PC-9 (cell line): ENCODE measurements around the gene CEP85L. TPM values are rescaled to one million over a fixed set of nuclear protein-coding genes. Genes with fewer than 3 reads are reported as not detected.

Experiments
- BruUV-seq: library from RNA; stranded (reverse); fragments of 400-500 nt; replicated peaks from 2 replicates; lab custom pipeline; 2021; lab: Mats Ljungman, UMichigan
- CTCF ChIA-PET: fragments of 300-600 bp; sonication (Branson Sonifier 250); formaldehyde crosslinking; loops from one replicate; lab custom pipeline; 2022; ENCODE audit warnings: antibody characterized with exemption; lab: Charles Lee
- POLR2A ChIA-PET: fragments of 300-600 bp; sonication (Branson Sonifier 250); formaldehyde crosslinking; loops from one replicate; lab custom pipeline; 2022; ENCODE audit warnings: antibody characterized with exemption; ENCODE audit not compliant: unreplicated experiment; lab: Charles Lee
- DNase-seq, 2 experiments: peaks; one replicate each; pipeline versions ENCODE4 v3.0.0 to v3.0.0-alpha.2; 2015 to 2022; ENCODE audit warnings: mixed read lengths in 1 of 2
- H2AFZ ChIP-seq: fragments of 200-600 bp; sonication (generic); 2 replicates; pipeline ENCODE4 v1.8.1; 2017; ENCODE audit warnings: antibody characterized with exemption
- H3F3A ChIP-seq: fragments of 200-600 bp; sonication (generic); 2 replicates; pipeline ENCODE4 v1.8.1; 2017; ENCODE audit warnings: antibody characterized with exemption, mild to moderate bottlenecking, low read depth; ENCODE audit not compliant: insufficient read depth
- H3K27ac ChIP-seq: fragments of 200-600 bp; sonication (generic); 2 replicates; pipeline ENCODE4 v1.6.1; 2016; ENCODE audit warnings: mixed run types
- H3K27me3 ChIP-seq: fragments of 200-600 bp; sonication (generic); 2 replicates; pipeline ENCODE4 v1.6.1; 2016; ENCODE audit warnings: low read depth, mixed run types; ENCODE audit not compliant: insufficient read depth
- H3K36me3 ChIP-seq: fragments of 200-600 bp; sonication (generic); 2 replicates; pipeline ENCODE4 v1.6.1; 2016; ENCODE audit warnings: low read depth, mixed run types
- H3K4me1 ChIP-seq: fragments of 200-600 bp; sonication (generic); replicated peaks from 2 replicates; pipeline ENCODE4 v1.6.1; 2016; ENCODE audit warnings: mixed run types; ENCODE audit not compliant: insufficient read depth
- H3K4me2 ChIP-seq: fragments of 200-600 bp; sonication (generic); 2 replicates; pipeline ENCODE4 v1.6.1; 2017; ENCODE audit warnings: mixed run types
- H3K4me3 ChIP-seq: fragments of 200-600 bp; sonication (generic); 2 replicates; pipeline ENCODE4 v1.6.1; 2016; ENCODE audit warnings: mixed run types
- H3K79me2 ChIP-seq: fragments of 200-600 bp; sonication (generic); 2 replicates; pipeline ENCODE4 v1.6.1; 2017; ENCODE audit warnings: low read depth, mixed run types
- H3K9me2 ChIP-seq: fragments of 200-600 bp; sonication (generic); 2 replicates; pipeline ENCODE4 v1.8.1; 2017; ENCODE audit warnings: mild to moderate bottlenecking; ENCODE audit not compliant: insufficient read depth
- H3K9me3 ChIP-seq: fragments of 200-600 bp; sonication (generic); 2 replicates; pipeline ENCODE4 v1.8.1; 2016; ENCODE audit warnings: low read depth; ENCODE audit not compliant: insufficient read depth
- H4K20me1 ChIP-seq: fragments of 200-600 bp; sonication (generic); 2 replicates; pipeline ENCODE4 v1.8.1; 2017; ENCODE audit not compliant: insufficient read depth
- EZH2 ChIP-seq: fragments of 200-600 bp; sonication (generic); IDR thresholded peaks from 2 replicates; pipeline ENCODE4 v1.8.0; 2017; ENCODE audit warnings: antibody characterized with exemption, low read depth
- intact Hi-C: fragments of 100-400 bp; cut with micrococcal nuclease; formaldehyde crosslinking; loops from one replicate; pipeline ENCODE4 v1.10.0; 2022; ENCODE audit not compliant: unreplicated experiment
- total RNA-seq: library from RNA; stranded (reverse); gene quantifications from 2 replicates; pipeline ENCODE4 v1.2.3, GENCODE V29; 2021
- TF ChIP-seq, protein P1 (sequence below): fragments of 200-600 bp; sonication (generic); conservative IDR thresholded peaks from 2 replicates; pipeline ENCODE4 v1.6.1; 2017; ENCODE audit warnings: mixed run types, antibody characterized with exemption, mild to moderate bottlenecking, moderate library complexity

Gene CEP85L
- total RNA-seq, 1 experiment from 2014 or later: 3.0 TPM

DNA sequence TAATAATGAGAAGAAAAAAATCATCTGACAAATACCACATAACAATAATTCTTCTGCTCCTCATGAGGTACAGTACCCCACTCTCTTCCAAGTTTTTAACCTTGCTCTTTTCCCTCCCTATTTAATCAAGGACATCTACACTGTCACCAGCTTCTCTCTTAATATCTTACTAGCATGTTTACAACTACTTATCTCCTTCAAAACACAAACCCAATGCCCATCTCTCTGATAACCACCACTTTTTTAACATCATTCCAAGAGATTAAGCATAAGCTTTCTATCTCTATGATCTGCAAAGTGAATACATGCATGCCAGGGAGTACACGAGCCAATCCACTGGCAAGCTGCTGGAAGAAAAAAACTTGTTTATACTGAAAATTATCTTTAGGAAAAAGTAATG lies 10.3 kb downstream of the CEP85L start:
- TF ChIP-seq, protein P1, sequence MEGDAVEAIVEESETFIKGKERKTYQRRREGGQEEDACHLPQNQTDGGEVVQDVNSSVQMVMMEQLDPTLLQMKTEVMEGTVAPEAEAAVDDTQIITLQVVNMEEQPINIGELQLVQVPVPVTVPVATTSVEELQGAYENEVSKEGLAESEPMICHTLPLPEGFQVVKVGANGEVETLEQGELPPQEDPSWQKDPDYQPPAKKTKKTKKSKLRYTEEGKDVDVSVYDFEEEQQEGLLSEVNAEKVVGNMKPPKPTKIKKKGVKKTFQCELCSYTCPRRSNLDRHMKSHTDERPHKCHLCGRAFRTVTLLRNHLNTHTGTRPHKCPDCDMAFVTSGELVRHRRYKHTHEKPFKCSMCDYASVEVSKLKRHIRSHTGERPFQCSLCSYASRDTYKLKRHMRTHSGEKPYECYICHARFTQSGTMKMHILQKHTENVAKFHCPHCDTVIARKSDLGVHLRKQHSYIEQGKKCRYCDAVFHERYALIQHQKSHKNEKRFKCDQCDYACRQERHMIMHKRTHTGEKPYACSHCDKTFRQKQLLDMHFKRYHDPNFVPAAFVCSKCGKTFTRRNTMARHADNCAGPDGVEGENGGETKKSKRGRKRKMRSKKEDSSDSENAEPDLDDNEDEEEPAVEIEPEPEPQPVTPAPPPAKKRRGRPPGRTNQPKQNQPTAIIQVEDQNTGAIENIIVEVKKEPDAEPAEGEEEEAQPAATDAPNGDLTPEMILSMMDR: no peak
- TF ChIP-seq EZH2: no peak
- Histone ChIP-seq H3K27me3 (no peaks in the 10 kb centered on the region), H3K9me3 (no peaks in the 10 kb centered on the region), H3K4me1 (no peaks in the 10 kb centered on the region), H2AFZ (no peak overlapping the region), H3K79me2 (peaks cover 37% of the 10 kb centered on the region), H3K4me3 (no peak overlapping the region), H3K9me2 (no peaks in the 10 kb centered on the region), H3K27ac (no peak overlapping the region), H3F3A (no peaks in the 10 kb centered on the region), H4K20me1 (no peaks in the 10 kb centered on the region; the same call in 1 of the 2 replicates), H3K36me3 (no peaks in the 10 kb centered on the region), H3K4me2 (no peak overlapping the region)
- ChIA-PET POLR2A (no interaction called here), CTCF (no interaction called here)
- no peak for DNase-seq
- no TSS peak for BruUV-seq
- intact Hi-C loops: no loop called here

DNA sequence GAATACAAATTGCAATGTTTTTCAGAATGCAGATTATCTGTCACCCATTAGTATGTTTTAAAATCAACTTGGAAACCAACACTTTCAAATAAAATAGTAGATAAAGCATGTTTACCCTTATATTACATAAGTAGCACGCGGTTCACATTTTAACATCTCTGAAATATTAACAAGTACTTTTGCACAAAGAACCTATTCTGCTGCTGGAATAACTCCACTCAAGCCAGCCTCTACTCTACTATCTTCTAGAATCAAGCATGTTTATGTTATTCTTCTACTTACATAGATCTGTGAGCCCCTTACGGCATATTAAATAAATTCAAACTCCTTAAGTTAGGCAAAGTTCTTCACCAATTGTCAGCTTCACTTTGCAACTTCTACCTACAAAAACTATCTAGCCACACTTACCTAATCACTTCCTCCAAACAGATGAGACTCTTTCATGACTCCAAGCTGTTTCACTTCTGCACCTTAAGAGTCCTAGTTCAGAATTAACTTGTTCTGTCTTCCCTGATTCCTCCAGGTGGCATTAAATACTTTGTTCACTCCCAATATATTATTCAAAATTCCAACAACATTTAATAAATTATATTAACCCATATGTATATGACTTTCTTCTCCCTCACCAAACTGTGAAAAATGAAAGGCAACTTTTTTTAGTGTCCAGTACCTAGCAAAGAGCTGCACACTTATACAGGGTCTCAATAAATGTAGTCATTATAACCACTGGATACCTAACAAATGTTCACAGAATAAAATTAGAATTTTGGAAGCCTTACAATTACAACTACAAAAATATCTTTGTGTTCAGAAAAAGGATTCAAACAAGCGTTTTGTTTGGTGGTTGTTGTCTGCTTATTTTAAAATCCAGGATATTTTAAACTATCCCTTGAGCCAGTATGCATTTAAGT lies 12.1 kb downstream of the CEP85L start:
- CTCF ChIA-PET: no interaction called here
- H3K36me3 ChIP-seq: no peaks in the 10 kb centered on the region
- no TSS peak for BruUV-seq

DNA sequence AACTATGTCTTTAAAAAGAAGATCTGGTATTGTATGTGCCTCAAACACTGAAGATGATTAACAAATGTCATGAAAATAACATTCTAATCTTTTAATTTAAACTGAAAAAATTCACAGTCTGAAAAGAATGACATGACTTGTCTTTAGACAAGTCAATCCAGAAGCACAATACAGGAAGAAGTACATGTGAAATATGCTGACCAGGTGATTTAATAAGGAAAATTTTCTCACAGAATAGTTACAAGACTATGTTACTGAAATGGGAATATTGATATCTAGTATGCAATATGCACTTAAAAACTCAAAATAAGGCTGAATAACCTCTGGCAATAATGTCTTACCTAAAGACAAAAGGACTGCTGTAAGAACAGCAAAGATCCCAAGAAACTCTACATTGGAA lies 13.1 kb downstream of the CEP85L start:
- no peak overlapping the region for H2AFZ ChIP-seq
- TF ChIP-seq, protein P1: no peak
- no peak for TF ChIP-seq EZH2
- intact Hi-C loops: no loop called here
- H3K79me2 ChIP-seq: peaks cover 13% of the 10 kb centered on the region
- H3K27ac ChIP-seq: no peak overlapping the region
- no peaks in the 10 kb centered on the region for H3K27me3 ChIP-seq
- no peaks in the 10 kb centered on the region for H3K9me3 ChIP-seq
- H3F3A ChIP-seq: no peaks in the 10 kb centered on the region
- ChIA-PET CTCF (no interaction called here), POLR2A (no interaction called here)
- DNase-seq: no peak
- no peak overlapping the region for H3K4me3 ChIP-seq
- H3K9me2 ChIP-seq: no peaks in the 10 kb centered on the region
- BruUV-seq: no TSS peak
- H4K20me1 ChIP-seq: no peaks in the 10 kb centered on the region; the same call in 1 of the 2 replicates
- no peaks in the 10 kb centered on the region for H3K36me3 ChIP-seq
- H3K4me2 ChIP-seq: no peak overlapping the region
- H3K4me1 ChIP-seq: no peaks in the 10 kb centered on the region

More for the DNA sequence above, 12.1 kb downstream of the CEP85L start:
- Histone ChIP-seq H3K4me3 (no peak overlapping the region), H3K9me3 (no peaks in the 10 kb centered on the region), H3K4me1 (no peaks in the 10 kb centered on the region), H2AFZ (no peak overlapping the region), H3K9me2 (no peaks in the 10 kb centered on the region), H3K4me2 (no peak overlapping the region), H3K79me2 (peaks cover 23% of the 10 kb centered on the region), H3K27me3 (no peaks in the 10 kb centered on the region), H4K20me1 (no peaks in the 10 kb centered on the region; the same call in 1 of the 2 replicates), H3F3A (no peaks in the 10 kb centered on the region), H3K27ac (no peak overlapping the region)
- TF ChIP-seq, protein P1: no peak
- no peak for TF ChIP-seq EZH2
- POLR2A ChIA-PET: no interaction called here
- intact Hi-C loops: no loop called here
- DNase-seq: no peak
